CD4-positive, alpha-beta T cell treated with Interleukin-10 for 1 hour (primary cell): ENCODE results near the gene ROBO1.
"Not testable (repeated sequence)": the region's sequence is repeated elsewhere in the genome, so short reads cannot be mapped to it uniquely, and the experiment has no call there.

Source experiments
- DNase-seq: peaks from one replicate; pipeline ENCODE4 v3.0.0-alpha.2; 2020

Gene ROBO1

DNA sequence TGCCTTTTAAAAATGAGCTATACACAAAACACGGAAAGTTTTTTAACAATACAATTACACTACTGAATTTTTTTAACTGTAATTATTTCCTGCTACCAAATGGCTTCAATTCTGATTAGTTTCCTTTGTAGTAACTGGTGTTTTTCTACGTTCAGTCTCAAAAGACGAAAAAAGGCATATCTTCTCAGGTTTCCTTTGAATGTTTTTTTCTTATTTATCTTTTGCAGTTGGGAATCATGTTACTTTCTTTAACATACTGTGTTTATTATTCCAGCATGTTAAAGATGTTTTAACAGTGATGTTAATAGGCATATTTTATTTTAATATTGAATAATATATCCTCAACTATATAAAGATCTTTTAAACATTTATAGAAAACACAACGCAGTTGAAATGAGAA is 1055.5 kb downstream of the ROBO1 start:
- no peak for DNase-seq

DNA sequence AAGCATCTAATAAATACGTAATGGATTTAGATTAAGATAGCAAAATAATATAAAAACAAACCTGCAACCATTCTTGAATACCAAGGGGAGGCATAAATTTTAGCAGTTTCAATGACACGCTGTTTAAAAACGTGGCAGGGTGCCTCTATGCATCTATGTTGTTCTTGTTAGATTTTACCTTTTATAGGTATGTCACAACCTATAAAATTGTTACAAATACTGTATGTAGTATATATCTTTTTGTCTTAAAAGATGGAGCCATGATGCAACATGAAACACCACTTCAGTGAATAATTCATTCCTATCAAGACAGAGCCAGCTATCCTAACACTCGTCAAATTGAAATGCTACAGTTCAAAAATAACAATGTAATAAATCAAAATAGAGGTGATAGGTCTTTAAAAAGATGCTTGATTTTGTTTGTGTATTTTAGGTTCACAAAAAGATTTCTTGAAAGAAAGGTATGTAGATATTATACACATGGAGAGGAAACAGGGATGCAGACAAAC is 1059.2 kb downstream of the ROBO1 start:
- no peak for DNase-seq

DNA sequence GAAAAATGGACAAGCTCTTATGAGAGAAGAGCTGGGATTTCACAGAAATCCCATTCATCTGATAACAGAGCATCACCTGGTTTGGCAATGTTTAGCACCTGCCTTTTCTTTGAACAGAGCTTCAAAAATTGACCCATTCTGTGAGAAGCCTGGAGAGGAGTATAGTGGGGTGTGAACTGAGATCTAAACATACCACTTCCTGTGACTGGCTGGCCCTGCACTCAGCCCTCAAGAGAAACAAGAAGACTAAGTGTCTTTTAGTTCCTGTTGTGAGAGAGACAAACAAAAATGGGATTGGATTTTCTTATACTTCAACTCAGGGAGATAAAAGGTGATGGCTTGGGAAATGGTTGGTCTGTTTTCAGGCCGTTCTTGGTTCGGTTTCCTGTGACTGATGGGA is 1060.2 kb downstream of the ROBO1 start:
- no peak for DNase-seq

DNA sequence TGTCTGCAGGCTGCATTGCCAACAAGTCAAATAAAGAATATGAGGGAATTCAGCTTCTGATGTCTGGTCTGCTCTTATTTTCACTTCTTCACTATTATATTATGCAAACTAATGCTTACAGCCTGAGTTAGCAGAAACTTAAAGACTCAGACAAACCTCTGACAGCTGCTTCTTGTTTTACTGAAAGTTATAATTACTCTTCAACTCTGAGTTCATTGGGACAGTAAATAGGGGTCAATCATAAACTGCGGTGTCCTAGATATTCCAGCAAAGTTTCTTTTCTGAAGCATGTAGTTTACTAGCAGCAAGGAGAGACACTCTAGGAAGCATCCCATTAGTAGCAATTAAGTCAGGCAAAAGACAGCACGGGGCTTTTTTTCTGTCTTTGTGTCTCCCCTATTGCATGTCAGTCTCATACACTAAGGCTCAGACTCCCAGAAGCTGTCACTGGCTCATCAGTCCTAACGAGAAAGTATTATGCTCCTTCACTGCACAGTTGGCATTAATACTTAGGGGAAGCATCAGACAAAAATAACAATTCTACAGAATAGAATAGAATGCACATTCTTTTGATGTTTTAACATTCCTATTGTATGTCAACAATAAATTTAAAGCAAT is 1060.8 kb downstream of the ROBO1 start:
- DNase-seq: no peak

GRCh38 chr3:78703944-78704343 is 1063.9 kb downstream of the ROBO1 start:
- no peak for DNase-seq

GRCh38 chr3:78701537-78701936 is 1066.3 kb downstream of the ROBO1 start:
- no peak for DNase-seq

GRCh38 chr3:78698431-78698830 is 1069.4 kb downstream of the ROBO1 start:
- DNase-seq: no peak

DNA sequence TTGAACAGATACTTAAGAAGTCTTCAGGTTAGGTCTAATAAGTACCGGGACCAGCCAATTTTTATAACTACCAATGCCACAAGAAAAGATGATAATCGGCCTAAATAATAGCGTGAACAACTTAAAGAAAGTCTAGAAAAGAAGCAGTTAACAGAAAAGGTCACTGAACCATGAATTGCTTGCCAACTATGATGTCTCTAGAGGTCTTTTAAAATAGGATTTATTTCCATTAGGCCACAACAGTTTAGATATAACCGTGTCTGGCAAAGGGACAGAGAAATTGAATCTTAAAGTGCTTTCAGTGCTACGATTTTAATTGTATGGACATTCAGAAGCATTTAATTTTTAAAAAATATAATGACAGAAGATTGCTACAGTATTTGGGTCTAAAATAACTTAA is 1070.4 kb downstream of the ROBO1 start:
- no peak for DNase-seq

- no peak for DNase-seq
These were observed 1077.0 kb downstream of the ROBO1 start for GRCh38 chr3:78690766-78691165.

- no peak for DNase-seq
These were observed 1078.4 kb downstream of the ROBO1 start for GRCh38 chr3:78689378-78689777.

- DNase-seq: no peak
These were observed 1080.3 kb downstream of the ROBO1 start for GRCh38 chr3:78687520-78687919.

GRCh38 chr3:78683284-78683683 is 1084.5 kb downstream of the ROBO1 start:
- no peak for DNase-seq

DNA sequence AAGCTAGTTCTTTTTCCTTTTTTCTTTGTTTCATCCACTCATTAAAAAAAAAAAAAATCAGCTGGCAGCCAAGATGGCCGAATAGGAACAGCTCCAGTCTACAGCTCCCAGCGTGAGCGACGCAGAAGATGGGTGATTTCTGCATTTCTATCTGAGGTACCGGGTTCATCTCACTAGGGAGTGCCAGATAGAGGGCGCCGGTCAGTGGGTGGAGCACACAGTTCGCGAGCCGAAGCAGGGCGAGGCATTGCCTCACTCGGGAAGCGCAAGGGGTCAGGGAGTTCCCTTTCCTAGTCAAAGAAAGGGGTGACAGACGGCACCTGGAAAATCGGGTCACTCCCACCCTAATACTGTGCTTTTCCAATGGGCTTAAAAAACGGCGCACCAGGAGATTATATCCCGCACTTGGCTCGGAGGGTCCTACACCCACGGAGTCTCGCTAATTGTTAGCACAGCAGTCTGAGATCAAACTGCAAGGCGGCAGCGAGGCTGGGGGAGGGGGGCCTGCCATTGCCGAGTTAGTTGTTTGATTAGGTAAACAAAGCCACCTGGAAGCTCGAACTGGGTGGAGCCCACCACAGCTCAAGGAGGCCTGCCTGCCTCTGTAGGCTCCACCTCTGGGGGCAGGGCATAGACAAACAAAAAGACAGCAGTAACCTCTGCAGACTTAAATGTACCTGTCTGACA is 1092.5 kb downstream of the ROBO1 start:
- not testable (repeated sequence) for DNase-seq

DNA sequence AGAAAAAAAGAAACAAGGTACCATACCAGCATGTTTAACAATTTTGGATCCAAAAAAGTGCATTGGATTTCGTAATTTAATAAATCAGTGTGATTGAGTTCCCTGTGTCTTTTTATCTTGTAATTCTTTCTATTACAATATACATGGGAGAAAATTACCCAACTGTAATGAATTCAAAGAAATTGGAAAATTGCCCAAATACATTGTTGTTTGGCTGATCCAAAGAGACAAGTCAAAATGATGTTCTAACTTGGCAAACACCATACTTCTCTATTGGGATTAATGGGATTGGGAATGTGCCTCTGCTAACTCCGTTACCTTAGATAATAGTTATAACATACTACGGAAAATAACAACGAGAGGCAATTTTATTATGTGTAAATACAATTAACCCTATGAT is 1097.1 kb downstream of the ROBO1 start:
- no peak for DNase-seq

- DNase-seq: no peak
These were observed 1097.7 kb downstream of the ROBO1 start for GRCh38 chr3:78670094-78670493.

- DNase-seq: no peak
These were observed 1099.5 kb downstream of the ROBO1 start for GRCh38 chr3:78668302-78668701.

DNA sequence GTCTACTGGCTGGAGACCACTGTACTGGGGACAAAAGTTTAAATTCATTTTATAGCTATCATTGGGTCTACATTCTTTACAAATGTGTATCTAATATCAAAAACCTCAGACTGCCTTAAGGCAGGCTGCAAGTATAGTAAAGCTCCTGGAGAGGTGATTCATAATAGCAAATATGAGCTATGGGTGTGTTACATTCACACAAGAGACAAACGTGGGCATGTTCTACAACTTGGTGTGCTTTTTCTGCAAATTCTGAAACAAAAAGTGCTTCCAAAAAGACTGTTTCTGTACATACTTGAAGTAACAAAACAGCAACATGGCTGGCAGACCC is 1101.4 kb downstream of the ROBO1 start:
- no peak for DNase-seq

DNA sequence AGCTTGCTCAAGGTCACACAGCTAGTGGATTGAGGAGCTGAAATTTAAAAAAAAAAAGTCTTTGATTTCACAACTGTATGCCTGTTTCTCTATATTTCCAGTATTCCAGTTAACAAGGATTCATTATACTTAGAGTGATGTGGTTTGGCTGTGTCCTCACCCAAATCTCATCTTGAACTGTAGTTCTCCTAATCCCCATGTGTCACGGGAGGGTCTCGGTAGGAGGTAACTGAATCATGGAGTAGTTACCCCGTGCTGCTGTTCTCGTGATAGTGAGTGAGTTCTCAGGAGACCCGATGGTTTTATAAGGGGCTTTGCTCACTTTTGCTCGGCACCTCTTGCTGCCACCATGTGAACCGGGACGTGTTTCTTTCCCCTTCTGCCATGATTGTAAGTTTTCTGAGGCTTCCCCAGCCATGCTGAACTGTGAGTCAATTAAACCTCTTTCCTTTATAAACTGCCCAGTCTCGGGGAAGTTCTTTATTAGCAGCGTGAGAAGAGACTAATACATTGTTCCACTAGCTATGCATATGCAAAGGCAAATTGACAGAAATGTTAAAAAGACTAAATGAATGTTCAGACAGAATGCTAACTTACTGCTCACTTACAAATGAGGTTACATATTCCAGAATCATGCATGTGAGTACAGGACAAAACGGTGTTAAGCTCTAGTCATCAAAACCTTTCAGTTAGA is 1101.9 kb downstream of the ROBO1 start:
- no peak for DNase-seq

DNA sequence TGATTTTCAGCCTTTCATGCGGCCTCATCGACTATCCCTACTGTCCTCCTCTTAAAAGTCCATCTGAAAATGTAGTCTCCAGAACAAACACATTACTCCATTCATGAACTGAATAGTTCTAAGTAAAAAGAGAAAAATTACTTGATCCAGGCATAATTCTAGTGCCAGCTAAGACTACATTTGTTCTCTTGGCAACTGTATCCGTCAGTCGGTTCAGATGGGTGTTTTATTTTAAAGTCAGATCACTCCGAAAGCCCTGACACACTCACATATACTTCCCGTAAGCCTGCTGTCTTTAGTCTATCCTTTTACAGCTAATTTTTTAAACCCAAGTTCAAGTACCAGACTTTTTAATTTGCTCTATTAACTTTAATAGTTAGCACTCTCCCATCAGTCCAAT is 1102.7 kb downstream of the ROBO1 start:
- DNase-seq: no peak

- no peak for DNase-seq
These were observed 1106.8 kb downstream of the ROBO1 start for GRCh38 chr3:78660957-78661356.

DNA sequence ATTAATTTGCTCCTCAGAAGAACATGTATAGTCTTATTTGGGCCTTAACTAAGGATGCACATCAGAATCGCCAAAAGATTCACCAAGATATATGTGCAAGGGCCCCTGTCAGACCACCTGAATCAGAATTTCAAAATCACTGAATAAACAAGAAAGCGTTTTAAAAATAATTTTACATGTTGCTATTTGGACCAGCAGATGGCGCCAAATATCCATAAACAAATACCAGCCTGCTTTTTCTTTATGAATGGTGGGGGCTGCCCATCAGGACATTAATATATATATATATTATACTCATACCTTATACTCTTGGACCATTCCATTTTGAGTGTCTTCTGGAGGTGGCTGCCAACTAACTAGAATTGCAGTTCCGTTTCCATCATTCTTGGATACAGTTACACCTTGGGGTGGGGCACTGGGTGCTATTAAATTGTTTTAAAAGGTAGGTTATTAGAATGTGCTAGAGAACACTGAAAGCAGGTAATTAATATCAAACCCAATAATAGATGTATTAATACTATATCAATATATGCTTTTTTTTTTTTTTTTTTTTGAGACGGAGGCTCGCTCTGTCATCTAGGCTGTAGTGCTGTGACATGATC is 1108.3 kb downstream of the ROBO1 start:
- DNase-seq: peak; percentile 12

GRCh38 chr3:78647726-78648125 is 1120.1 kb downstream of the ROBO1 start:
- DNase-seq: no peak

- peak; percentile 6 for DNase-seq
These were observed 1122.0 kb downstream of the ROBO1 start for GRCh38 chr3:78645628-78646310.
